Thyroid gland (tissue), 4 donors: ENCODE results near the gene UFM1.

Experiments used
- CTCF ChIP-seq, 6 experiments: fragments of 200-600 bp in 3 of 6; fragments of 450-650 bp in 3 of 6; sonication (generic) in 3 of 6; IDR thresholded peaks; one replicate each; pipeline ENCODE4 v1.5.1; 2016 to 2019; ENCODE audit warnings: antibody characterized with exemption in 6 of 6, mild to moderate bottlenecking in 2 of 6, inconsistent platforms in 1 of 6, moderate library complexity in 1 of 6
- POLR2A ChIP-seq, 2 donors: fragments of 450-650 bp; IDR thresholded peaks; one replicate each; pipeline ENCODE4 v1.6.1; 2017; ENCODE audit warnings: antibody characterized with exemption in 2 of 2, mild to moderate bottlenecking in 2 of 2, moderate library complexity in 1 of 2

GRCh38 chr13:38334845-38335244 is 14.8 kb upstream of the UFM1 start:
- TF ChIP-seq CTCF (IDR thresholded peaks at IDR 0.05), result no peak
- TF ChIP-seq POLR2A (IDR thresholded peaks at IDR 0.05), result no peak
